ENCODE results near the gene HABP2. TPM values are rescaled to one million over a fixed set of nuclear protein-coding genes. Genes with fewer than 3 reads are reported as not detected.

Gene HABP2
- total RNA-seq, 1 donor from 2014 or later: 0.11 TPM

DNA sequence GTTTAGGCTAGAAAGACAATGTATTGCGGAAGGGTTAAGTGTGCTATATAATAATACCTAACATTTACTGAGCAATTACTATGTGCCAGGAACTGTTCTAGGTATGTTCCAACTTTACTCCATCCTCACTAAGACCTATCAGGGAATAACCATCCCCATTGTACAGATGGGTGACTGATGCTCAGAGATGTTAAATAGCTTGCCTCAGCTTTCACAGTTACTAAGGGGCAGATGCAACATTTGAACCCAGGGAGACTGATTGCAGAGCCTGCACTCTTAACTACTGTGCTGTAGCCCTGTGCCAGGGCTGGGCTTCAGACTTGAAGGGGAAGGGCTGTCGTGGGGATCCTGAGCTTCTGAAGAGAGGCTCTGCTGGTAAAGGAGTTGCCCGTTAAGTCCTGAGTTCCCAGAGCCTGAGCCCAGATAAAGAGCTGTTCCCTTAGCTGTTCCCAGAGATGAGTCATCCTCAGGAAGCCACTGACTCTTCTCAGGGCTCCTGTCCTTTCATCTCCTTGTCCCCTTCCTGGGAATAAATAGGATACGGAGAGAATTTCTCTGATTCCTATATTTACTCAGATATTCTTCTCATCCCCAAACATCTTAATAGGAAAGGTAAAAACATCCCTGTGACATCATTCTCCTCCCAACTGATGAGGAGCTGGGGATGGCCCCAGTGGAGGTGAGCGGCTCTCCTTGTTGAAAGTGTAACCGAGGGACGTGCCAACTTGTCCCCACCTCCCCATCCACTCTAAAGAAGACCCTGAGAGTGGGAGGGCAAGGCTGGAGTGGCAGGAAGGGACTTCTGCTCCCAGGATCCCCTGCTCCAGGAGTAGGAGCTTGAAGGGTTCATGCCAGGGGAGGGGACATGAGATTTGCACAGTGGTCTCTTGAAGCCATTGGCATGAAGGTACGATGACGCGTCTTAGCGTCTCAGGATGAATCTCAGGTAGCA is 28.0 kb upstream of the HABP2 start:
- H3K4me3 Mint-ChIP-seq (ENCODE audit: unreplicated experiment): no peak overlapping the region
- DNase-seq (ENCODE audit: extremely low spot score, unreplicated experiment): no peak
- H3K27me3 Mint-ChIP-seq (ENCODE audit: unreplicated experiment): peaks cover 16% of the 10 kb centered on the region
- no peaks in the 10 kb centered on the region for H3K36me3 Mint-ChIP-seq (ENCODE audit: unreplicated experiment)
- no peaks in the 10 kb centered on the region for H3K9me3 Mint-ChIP-seq (ENCODE audit: unreplicated experiment)
- H3K4me1 Mint-ChIP-seq (ENCODE audit: unreplicated experiment): peaks cover 8% of the 10 kb centered on the region
- TF ChIP-seq, protein P1, sequence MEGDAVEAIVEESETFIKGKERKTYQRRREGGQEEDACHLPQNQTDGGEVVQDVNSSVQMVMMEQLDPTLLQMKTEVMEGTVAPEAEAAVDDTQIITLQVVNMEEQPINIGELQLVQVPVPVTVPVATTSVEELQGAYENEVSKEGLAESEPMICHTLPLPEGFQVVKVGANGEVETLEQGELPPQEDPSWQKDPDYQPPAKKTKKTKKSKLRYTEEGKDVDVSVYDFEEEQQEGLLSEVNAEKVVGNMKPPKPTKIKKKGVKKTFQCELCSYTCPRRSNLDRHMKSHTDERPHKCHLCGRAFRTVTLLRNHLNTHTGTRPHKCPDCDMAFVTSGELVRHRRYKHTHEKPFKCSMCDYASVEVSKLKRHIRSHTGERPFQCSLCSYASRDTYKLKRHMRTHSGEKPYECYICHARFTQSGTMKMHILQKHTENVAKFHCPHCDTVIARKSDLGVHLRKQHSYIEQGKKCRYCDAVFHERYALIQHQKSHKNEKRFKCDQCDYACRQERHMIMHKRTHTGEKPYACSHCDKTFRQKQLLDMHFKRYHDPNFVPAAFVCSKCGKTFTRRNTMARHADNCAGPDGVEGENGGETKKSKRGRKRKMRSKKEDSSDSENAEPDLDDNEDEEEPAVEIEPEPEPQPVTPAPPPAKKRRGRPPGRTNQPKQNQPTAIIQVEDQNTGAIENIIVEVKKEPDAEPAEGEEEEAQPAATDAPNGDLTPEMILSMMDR (IDR thresholded peaks at IDR 0.05): no peak
- no peak overlapping the region for H3K27ac Mint-ChIP-seq (ENCODE audit: unreplicated experiment)

DNA sequence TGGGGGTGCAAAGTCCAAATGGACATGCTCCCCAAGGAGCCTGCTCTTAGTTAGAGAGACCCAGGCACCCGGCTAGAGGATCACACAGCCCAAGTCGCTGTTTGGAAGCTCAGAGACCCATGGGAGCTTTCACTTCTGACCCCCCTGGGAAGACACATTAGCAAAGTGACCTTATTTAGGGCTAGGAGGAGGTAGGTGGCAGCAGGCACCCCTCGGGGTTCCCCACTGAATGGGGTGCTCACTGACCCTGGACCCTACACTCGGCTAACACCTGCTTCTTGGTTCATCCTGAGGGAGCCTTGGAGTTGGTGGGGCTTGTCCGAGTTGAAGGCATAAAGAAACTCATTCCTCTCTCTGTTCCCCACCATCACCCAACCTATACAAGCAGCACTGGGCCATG is 27.1 kb upstream of the HABP2 start:
- no peak overlapping the region for H3K27ac Mint-ChIP-seq (ENCODE audit: unreplicated experiment)
- peaks cover 16% of the 10 kb centered on the region for H3K27me3 Mint-ChIP-seq (ENCODE audit: unreplicated experiment)
- no peak overlapping the region for H3K4me3 Mint-ChIP-seq (ENCODE audit: unreplicated experiment)
- DNase-seq (ENCODE audit: extremely low spot score, unreplicated experiment): no peak
- TF ChIP-seq, protein P1 (IDR thresholded peaks at IDR 0.05): no peak
- H3K4me1 Mint-ChIP-seq (ENCODE audit: unreplicated experiment): peaks cover 8% of the 10 kb centered on the region
- no peaks in the 10 kb centered on the region for H3K9me3 Mint-ChIP-seq (ENCODE audit: unreplicated experiment)
- H3K36me3 Mint-ChIP-seq (ENCODE audit: unreplicated experiment): no peaks in the 10 kb centered on the region

DNA sequence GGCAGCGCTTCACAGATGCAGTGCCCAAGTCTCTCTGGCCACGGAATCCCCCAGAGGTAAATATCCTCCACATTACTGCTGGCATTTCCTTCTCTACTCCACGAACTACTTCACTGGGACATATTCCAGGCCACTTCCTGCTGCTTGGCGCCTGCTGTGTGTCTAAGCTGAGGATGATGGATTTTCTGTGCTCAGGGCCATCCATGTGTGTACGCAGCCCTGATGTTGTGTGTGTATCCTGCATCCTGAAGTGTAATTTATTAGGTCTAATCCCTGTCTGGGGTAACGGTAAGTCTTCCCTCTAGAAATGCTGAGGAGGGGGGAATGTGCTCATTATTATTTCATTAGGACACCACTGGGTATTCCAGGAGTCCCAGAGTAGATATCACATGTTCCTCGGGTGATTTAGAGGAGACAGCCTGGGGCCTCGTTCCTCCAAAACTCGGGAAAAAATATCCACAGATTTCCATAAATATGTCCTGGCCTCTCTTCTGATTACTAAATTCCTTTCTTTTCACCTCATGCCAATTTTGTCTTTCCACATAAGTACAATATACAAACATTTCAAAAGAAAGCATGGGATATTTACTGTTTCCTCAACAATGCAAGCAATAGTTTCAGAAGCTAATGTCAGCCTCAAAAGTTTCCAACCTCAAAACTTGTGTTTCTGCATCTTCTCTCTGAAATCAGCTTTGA is 25.5 kb upstream of the HABP2 start:
- no peak for DNase-seq (ENCODE audit: extremely low spot score, unreplicated experiment)
- Mint-ChIP-seq H3K4me1 (ENCODE audit: unreplicated experiment) (peaks cover 5% of the 10 kb centered on the region), H3K4me3 (ENCODE audit: unreplicated experiment) (no peak overlapping the region), H3K36me3 (ENCODE audit: unreplicated experiment) (no peaks in the 10 kb centered on the region), H3K9me3 (ENCODE audit: unreplicated experiment) (no peaks in the 10 kb centered on the region), H3K27ac (ENCODE audit: unreplicated experiment) (no peak overlapping the region), H3K27me3 (ENCODE audit: unreplicated experiment) (peaks cover 24% of the 10 kb centered on the region)
- TF ChIP-seq, protein P1 (IDR thresholded peaks at IDR 0.05): no peak

DNA sequence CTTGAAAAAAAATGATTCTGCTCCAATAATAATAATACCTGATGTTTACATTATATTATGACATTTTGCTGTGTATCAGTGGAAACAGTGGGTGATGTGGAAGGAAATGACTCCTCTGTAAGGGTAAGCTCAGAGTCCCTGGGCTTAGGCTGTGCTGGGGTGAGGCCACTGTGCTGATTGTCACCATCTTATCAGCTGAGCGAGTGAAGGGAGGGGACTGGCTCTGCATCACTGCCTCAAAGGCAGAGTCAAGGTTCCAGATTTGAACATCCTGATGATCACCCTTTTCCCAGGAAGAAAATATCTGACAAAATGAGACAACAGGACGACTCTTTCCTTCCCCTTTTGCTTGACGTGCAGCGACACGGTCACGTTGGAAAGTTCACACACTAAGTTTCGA is 24.0 kb upstream of the HABP2 start:
- Mint-ChIP-seq H3K4me1 (ENCODE audit: unreplicated experiment) (peaks cover 5% of the 10 kb centered on the region), H3K27me3 (ENCODE audit: unreplicated experiment) (peaks cover 25% of the 10 kb centered on the region), H3K36me3 (ENCODE audit: unreplicated experiment) (no peaks in the 10 kb centered on the region), H3K4me3 (ENCODE audit: unreplicated experiment) (no peak overlapping the region), H3K9me3 (ENCODE audit: unreplicated experiment) (no peaks in the 10 kb centered on the region), H3K27ac (ENCODE audit: unreplicated experiment) (no peak overlapping the region)
- TF ChIP-seq, protein P1 (IDR thresholded peaks at IDR 0.05): no peak
- no peak for DNase-seq (ENCODE audit: extremely low spot score, unreplicated experiment)

DNA sequence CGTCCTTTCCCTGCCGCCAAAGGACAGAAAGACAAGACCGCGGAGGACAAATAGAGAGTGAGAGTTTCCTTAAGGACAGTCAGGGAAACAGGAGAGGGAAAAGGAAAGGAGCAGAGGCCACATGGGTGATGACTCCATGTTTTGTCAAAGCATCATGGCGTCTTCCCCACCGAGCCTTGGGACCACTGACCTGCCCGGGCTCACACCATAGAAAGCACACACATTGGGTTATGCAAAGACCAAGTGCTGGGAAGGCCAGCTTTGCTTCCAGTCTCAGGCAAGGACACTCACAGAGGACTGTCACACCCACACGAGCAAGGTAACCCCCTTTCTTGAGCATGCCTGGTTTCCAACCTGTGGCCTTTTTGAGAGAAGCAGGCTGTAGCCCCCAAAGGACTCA is 23.3 kb upstream of the HABP2 start:
- no peak for DNase-seq (ENCODE audit: extremely low spot score, unreplicated experiment)
- H3K36me3 Mint-ChIP-seq (ENCODE audit: unreplicated experiment): no peaks in the 10 kb centered on the region
- TF ChIP-seq, protein P1 (IDR thresholded peaks at IDR 0.05): no peak
- no peaks in the 10 kb centered on the region for H3K9me3 Mint-ChIP-seq (ENCODE audit: unreplicated experiment)
- H3K27me3 Mint-ChIP-seq (ENCODE audit: unreplicated experiment): peaks cover 30% of the 10 kb centered on the region
- no peak overlapping the region for H3K27ac Mint-ChIP-seq (ENCODE audit: unreplicated experiment)
- H3K4me3 Mint-ChIP-seq (ENCODE audit: unreplicated experiment): no peak overlapping the region
- peaks cover 5% of the 10 kb centered on the region for H3K4me1 Mint-ChIP-seq (ENCODE audit: unreplicated experiment)
